GM18526 (cell line): ENCODE results near the gene PTTG1.

Experiments used
- POLR2A ChIP-seq: IDR thresholded peaks from 3 replicates; pipeline ENCODE4 v1.6.1; 2011; ENCODE audit not compliant: insufficient read length; ENCODE audit errors: extremely low read depth

The PTTG1 gene

DNA sequence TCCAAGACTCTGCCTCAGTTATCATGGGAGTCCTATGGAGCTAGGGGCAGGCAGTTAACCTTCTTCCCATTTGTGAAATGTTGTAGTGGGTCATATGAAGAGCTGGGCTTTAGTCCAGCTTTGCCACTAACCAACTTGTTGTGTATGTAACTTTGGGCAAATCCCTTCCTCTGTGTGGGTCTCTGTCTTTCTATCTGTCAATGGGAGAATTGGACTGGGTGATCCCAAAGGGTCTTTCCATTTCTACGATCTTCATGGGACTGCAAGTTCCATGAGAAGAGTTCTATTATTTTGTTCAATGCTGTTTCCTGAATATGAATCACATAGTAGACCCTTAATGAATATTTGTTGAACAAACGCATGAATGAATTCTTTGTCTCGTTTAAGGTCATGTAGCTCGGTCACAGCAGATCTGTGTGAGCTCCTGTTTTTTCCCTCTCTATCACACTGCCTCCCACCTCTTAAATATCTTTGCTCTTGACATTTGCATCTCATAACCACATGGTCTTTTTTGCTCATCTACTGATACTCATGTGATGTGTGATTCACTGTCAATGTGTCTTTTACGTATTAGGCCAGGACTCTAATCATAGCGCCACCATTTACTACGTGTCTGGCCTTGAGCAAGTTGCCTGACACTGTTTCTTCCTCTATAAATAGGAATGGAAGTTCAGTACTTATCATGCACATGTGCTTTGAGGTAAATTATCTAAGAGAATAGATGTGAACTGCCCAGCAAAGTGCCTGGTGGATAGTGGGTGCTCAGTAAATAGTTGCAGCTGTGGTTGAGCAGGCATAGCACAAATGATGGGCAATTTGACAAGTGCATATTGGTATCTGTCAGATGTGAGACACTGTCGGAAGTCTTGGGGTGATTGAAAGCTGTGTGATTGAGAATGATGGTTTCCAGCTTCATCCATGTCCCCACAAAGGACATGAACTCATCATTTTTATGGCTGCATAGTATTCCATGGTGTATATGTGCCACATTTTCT is 37.4 kb downstream of the PTTG1 start:
- TF ChIP-seq POLR2A, result no peak

DNA sequence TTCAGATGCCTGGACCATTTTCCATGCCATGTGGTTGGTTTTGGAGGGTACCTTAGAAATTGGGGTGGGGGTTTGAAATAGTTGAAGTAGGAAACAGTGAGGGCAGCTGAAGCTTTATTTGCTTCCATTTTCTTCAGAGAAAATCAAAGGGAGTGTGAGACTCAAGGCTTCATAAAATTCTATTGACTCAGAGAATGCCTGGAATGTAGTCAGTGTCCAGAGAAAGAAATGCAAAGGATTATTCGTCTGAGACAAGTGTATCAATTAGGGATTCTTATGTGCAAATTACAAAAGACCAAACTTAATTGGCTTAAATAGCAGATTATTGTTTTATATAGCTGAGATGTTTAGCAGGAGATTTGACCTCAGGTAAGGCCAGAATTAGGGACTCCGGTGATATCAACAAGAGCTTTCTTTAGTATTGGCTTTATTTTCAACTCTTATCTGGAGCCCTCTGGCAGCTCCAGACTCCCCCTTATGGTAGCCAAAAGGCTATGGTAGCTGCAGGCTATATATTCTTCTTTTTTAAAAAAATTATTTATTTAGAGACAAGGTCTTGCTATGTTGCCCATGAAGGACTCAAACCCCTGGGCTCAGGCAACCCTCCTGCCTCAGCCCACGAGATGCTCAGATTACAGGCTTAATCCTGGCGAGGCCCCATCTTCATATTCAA is 38.9 kb downstream of the PTTG1 start:
- no peak for TF ChIP-seq POLR2A

- TF ChIP-seq POLR2A, result no peak
Observed at GRCh38 chr5:160461378-160461777, 39.7 kb downstream of the PTTG1 start.

DNA sequence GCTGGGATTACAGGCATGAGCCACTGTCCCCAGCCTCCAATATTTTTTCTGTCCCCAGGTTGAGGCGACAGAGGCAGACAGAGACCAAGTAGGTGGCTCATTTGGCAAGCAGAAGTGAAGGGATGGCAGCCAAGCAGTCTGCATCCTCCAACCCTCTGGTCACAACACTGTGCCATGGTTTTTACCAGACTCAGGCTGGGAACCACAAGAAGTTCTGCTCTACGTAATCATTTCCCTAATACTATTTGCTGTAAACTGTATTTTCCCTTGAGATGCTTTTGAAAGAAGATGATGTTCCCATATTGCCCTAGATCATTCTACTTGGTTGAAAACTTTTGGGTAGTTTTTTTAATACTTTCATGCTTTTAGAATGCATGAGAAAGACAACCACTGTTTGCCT is 40.5 kb downstream of the PTTG1 start:
- TF ChIP-seq POLR2A, result no peak

DNA sequence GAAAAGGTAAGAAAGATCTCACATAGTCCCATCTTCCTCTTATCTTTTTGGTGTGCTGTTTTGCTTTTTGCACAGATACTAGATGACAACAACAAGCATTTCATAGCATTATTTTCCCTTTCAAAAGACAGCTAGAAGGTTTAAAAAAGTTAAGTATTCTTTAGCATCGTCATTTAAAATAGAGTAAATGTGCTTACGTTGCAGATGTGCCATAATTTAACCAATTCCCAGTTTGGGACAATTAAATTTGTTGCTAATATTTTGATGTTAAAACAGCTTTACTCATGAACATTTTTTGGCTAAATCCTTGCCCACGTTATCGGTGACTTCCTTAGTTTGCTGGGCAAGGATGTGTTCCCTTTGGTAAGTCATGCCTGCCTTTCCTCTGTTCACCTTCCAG is 41.6 kb downstream of the PTTG1 start:
- TF ChIP-seq POLR2A, result no peak

DNA sequence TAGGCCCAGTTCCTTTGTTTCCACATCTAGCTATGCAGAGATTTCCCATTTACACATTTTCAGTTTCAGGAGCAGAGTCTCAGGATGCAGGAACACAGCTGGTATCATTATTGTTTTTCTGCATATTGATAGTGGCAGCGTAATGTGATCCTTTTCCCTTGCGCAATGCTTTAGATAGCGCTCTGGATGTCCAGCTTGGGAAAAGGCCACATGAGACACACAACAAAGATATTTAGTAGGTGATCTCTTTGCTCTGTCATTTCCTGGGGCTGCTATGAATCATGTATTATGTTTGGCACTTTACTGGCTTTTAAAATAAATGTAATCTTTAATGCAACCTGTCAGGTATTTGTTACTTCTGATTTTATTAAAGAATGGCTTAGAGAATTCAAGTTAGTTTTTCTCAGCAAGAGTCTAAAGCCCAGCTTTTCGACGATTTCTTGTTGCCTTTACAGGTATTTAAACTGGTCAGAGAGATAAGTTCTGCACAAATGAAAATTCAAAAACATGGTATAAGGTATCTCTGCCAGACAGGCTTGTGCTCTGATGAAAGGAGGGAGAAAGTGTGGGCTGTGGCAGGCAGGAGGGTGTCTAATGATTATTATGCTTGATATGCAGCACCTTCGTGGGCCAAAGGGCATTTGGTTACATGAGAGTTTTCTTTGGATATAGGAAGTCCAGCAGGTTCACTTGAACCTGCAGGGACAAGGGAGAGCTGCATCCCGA is 42.2 kb downstream of the PTTG1 start:
- no peak for TF ChIP-seq POLR2A

GRCh38 chr5:160464466-160464797 is 42.8 kb downstream of the PTTG1 start:
- TF ChIP-seq POLR2A, result no peak

DNA sequence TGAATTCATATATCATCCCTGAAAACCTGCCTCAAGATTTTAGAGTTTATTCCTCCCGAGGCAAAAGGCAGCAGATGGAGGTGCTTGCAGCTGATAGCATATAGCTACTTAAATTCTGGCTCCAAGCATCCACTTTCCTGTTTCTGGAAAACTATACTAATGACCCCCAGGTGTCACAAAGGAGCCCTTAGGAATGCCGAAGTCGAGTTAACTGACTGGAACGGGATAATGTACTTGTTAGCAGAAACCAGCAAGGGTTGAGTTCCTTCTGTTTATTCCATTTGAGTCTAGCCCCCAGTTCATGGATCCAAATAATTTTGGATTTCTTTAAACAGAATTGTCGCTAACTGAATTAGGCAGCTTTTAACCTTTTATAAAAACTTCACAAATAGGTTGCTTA is 44.5 kb downstream of the PTTG1 start:
- no peak for TF ChIP-seq POLR2A

- no peak for TF ChIP-seq POLR2A
Observed at GRCh38 chr5:160466889-160467554, 45.4 kb downstream of the PTTG1 start.

- peak; percentile 89 for TF ChIP-seq POLR2A
Observed at GRCh38 chr5:160467555-160468362, 46.1 kb downstream of the PTTG1 start.

GRCh38 chr5:160468363-160468975 is 46.8 kb downstream of the PTTG1 start:
- no peak for TF ChIP-seq POLR2A

GRCh38 chr5:160469156-160470144 is 47.8 kb downstream of the PTTG1 start:
- TF ChIP-seq POLR2A, result no peak

DNA sequence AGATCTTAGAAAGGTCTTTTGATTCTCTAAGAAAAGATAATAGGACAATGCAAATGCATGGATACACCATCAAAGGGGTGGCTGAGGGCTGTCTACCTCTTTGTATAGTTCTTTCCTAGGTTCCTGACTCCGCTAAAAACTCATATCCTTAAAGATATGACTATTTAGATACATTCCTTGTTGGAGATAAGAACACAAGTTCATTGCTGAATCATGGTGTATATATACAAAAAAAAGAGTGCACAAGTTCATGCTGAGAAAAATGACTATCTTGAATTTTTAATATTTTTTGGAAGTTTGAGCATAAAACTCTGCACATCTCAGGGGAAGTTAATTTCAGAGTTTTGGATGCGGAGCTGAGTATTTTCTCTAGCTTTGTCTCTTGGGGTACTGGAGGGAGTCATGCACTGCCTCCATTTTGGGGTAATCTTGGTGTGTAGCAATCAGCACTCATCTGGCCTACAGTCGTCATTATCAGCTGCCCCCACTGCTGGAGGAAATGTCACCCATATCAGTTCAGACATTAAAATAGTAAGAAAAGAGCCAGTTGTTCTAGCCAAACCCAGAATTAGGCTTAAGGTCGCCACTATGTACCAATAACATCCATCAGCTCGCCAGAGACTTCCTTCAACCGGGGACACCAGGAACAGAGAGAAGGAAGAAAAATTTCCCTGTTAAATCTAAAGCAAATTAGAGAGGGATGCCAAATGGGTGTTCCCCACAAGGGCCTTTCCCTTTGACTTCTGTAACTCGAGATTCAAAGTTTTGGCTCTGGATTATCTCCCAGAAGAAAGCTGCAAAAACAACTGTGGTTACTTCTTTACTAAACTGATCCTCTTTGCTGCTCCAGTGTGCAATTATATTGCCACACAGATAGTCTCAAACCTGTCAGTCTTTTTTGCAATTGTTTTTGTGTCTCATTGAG is 49.0 kb downstream of the PTTG1 start:
- peak; percentile 26 for TF ChIP-seq POLR2A
